HepG2 (cell line): ENCODE measurements around the gene TBX21. TPM values are rescaled to one million over a fixed set of nuclear protein-coding genes. Genes with fewer than 3 reads are reported as not detected.

Experiments
- CENPX ChIP-seq: sonication (generic); formaldehyde crosslinking; IDR thresholded peaks from 2 replicates; pipeline ENCODE4 v1.9.0; 2021; ENCODE audit warnings: mild to moderate bottlenecking, missing genetic modification reagents, moderate library complexity
- EZH2 ChIP-seq: conservative IDR thresholded peaks from 2 replicates; pipeline ENCODE4 v1.6.1; 2012; ENCODE audit warnings: mild to moderate bottlenecking, low read depth, low read length, moderate library complexity
- RELA ChIP-seq: sonication (generic); formaldehyde crosslinking; IDR thresholded peaks from 2 replicates; pipeline ENCODE4 v1.4.0; 2020; ENCODE audit warnings: missing genetic modification reagents
- SOX5 ChIP-seq: IDR thresholded peaks from 2 replicates; pipeline ENCODE4 v1.6.1; 2016; ENCODE audit warnings: borderline replicate concordance
- SOX6 ChIP-seq, 2 experiments: fragments of 450-650 bp in 1 of 2; sonication (generic) in 1 of 2; formaldehyde crosslinking in 1 of 2; IDR thresholded peaks; 2 replicates each; pipeline versions ENCODE4 v1.4.0 to v1.6.1; 2017 to 2020; ENCODE audit warnings: antibody characterized with exemption in 1 of 2, mild to moderate bottlenecking in 1 of 2, missing genetic modification reagents in 1 of 2
- U2AF2 ChIP-seq: fragments of 200-400 bp; formaldehyde crosslinking; IDR thresholded peaks from 2 replicates; pipeline ENCODE4 v1.6.1; 2017; ENCODE audit warnings: low read depth, mild to moderate bottlenecking, low read length
- ZFY ChIP-seq: sonication (generic); formaldehyde crosslinking; IDR thresholded peaks from 2 replicates; pipeline ENCODE4 v1.4.0; 2020; ENCODE audit warnings: missing genetic modification reagents
- ZNF430 ChIP-seq: sonication (generic); formaldehyde crosslinking; IDR thresholded peaks from 2 replicates; pipeline ENCODE4 v1.9.0; 2021; ENCODE audit warnings: mild to moderate bottlenecking, missing genetic modification reagents
- ZNF468 ChIP-seq: sonication (generic); formaldehyde crosslinking; IDR thresholded peaks from 2 replicates; pipeline ENCODE4 v1.8.0; 2022; ENCODE audit warnings: mild to moderate bottlenecking, moderate library complexity, missing genetic modification reagents
- ZNF772 ChIP-seq: sonication (generic); formaldehyde crosslinking; IDR thresholded peaks from 2 replicates; pipeline ENCODE4 v1.5.0; 2020; ENCODE audit warnings: mild to moderate bottlenecking, missing genetic modification reagents
- ZNF792 ChIP-seq: IDR thresholded peaks from 2 replicates; pipeline ENCODE4 v1.6.1; 2016
- polyA plus RNA-seq, 8 experiments: library from polyadenylated mRNA; depleted of rRNA in 3 of 8; stranded (reverse) in 7 of 8; unstranded in 1 of 8; fragments of >200 nt; fragmentation: Illumina TruSeq in 4 of 8; extraction: Trizol in 4 of 8; gene quantifications; 2 replicates each; pipeline versions ENCODE4 v1.2.1 to v1.2.3, GENCODE V29; 2011 to 2016; ENCODE audit warnings: low read depth in 4 of 8, missing spikeins in 1 of 8, mixed read lengths in 1 of 8; ENCODE audit not compliant: insufficient read depth in 1 of 8
- total RNA-seq, 5 experiments: library from RNA; depleted of rRNA; stranded (reverse); fragments of >200 nt; fragmentation: Illumina TruSeq; extraction: Trizol; gene quantifications; 2 replicates each; pipeline ENCODE4 v1.2.3, GENCODE V29; 2016; ENCODE audit warnings: low read depth in 1 of 5
- TF ChIP-seq, protein P1 (sequence below): sonication (generic); formaldehyde crosslinking; IDR thresholded peaks from 2 replicates; pipeline ENCODE4 v1.8.0; 2022; ENCODE audit warnings: mild to moderate bottlenecking, missing genetic modification reagents, moderate library complexity
- TF ChIP-seq, protein P2 (sequence below): sonication (generic); formaldehyde crosslinking; IDR thresholded peaks from 2 replicates; pipeline ENCODE4 v1.8.1; 2023; ENCODE audit warnings: mild to moderate bottlenecking, moderate library complexity, missing genetic modification reagents
- TF ChIP-seq, protein P3 (sequence below): sonication (generic); IDR thresholded peaks from 2 replicates; pipeline ENCODE4 v1.6.1; 2016; ENCODE audit warnings: low read depth, borderline replicate concordance
- TF ChIP-seq, protein P4 (sequence below): IDR thresholded peaks from 2 replicates; pipeline ENCODE4 v1.6.1; 2016
- TF ChIP-seq, protein P5 (sequence below): sonication (generic); formaldehyde crosslinking; IDR thresholded peaks from 2 replicates; pipeline ENCODE4 v1.5.0; 2020; ENCODE audit warnings: mild to moderate bottlenecking, missing genetic modification reagents
- TF ChIP-seq, protein P6 (sequence below): sonication (generic); formaldehyde crosslinking; IDR thresholded peaks from 2 replicates; pipeline ENCODE4 v1.8.0; 2022; ENCODE audit warnings: mild to moderate bottlenecking, missing genetic modification reagents; ENCODE audit not compliant: insufficient replicate concordance

Gene TBX21
- total and polyA plus RNA-seq, 2 of the 13 experiments (the other 11 are each of a cell fraction or from before 2014, with no cell fraction given), result not detected

DNA sequence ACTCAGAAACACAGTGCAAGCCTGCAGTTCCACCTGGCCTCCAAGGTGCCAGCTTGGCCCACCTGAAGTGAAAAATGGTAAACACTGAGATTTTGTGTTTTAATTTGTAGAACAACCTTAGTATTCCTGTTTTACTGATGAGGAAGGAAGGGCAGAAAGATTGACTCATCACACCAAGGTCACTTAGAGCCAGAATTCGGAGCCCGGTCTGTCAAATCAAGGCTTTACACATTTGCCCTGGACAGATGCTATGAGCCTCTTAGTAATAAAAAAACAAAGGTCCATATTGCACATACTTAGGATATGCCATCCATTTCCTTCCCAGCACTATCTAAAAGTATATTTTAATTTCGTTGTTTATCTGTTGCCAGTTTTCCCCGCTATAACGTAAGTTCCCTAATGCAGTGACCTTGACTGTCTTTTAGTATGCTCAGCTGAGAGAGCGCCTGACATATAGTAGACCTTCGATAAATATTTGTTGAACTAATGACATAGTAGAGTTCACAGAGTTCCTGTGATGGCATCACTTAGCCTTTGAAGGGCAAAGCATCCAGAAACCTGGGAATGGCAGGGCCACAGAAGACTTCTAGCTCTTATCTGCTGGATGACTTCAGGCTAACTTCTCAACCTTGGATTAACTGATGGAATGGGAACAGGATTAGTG is 46.2 kb upstream of the TBX21 start (continued):
- TF ChIP-seq, protein P1, sequence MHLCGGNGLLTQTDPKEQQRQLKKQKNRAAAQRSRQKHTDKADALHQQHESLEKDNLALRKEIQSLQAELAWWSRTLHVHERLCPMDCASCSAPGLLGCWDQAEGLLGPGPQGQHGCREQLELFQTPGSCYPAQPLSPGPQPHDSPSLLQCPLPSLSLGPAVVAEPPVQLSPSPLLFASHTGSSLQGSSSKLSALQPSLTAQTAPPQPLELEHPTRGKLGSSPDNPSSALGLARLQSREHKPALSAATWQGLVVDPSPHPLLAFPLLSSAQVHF (CRISPR knock-in tag), result no peak
- TF ChIP-seq ZNF468 (CRISPR knock-in tag) (no peak), EZH2 (no peak), ZFY (CRISPR knock-in tag) (no peak), SOX6 (IDR thresholded peaks at IDR 0.05) (no peak), SOX6 (CRISPR knock-in tag; IDR thresholded peaks at IDR 0.05) (peak; percentile 37; the same call in 1 of the 2 replicates), RELA (no peak), ZNF430 (CRISPR knock-in tag) (no peak), ZNF772 (no peak), ZNF792 (CRISPR knock-in tag) (no peak), CENPX (CRISPR knock-in tag) (no peak), SOX5 (CRISPR knock-in tag) (no peak; the same call in 1 of the 2 replicates), U2AF2 (no peak)
- TF ChIP-seq, protein P2, sequence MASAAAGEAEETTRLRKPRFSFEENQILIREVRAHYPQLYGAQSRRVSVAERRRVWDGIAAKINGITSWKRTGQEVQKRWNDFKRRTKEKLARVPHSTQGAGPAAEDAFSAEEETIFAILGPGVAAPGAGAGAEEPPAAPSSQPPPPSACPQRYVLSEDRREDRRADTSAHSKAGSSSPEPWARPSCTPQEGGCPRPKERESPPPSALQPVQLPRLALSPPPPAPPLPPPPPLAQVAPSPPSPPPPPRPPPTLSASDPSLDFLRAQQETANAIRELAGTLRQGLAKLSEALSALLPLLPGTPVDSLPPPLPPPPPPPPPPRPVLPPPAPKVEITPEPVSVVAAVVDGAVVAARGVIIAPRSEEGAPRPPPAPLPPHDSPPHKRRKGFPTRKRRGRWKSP (CRISPR knock-in tag), result peak; percentile 46; the same call in 1 of the 2 replicates
- TF ChIP-seq, protein P3, sequence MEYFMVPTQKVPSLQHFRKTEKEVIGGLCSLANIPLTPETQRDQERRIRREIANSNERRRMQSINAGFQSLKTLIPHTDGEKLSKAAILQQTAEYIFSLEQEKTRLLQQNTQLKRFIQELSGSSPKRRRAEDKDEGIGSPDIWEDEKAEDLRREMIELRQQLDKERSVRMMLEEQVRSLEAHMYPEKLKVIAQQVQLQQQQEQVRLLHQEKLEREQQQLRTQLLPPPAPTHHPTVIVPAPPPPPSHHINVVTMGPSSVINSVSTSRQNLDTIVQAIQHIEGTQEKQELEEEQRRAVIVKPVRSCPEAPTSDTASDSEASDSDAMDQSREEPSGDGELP, result peak; percentile 97
- TF ChIP-seq, protein P4, sequence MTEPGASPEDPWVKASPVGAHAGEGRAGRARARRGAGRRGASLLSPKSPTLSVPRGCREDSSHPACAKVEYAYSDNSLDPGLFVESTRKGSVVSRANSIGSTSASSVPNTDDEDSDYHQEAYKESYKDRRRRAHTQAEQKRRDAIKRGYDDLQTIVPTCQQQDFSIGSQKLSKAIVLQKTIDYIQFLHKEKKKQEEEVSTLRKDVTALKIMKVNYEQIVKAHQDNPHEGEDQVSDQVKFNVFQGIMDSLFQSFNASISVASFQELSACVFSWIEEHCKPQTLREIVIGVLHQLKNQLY, result no peak
- TF ChIP-seq, protein P5, sequence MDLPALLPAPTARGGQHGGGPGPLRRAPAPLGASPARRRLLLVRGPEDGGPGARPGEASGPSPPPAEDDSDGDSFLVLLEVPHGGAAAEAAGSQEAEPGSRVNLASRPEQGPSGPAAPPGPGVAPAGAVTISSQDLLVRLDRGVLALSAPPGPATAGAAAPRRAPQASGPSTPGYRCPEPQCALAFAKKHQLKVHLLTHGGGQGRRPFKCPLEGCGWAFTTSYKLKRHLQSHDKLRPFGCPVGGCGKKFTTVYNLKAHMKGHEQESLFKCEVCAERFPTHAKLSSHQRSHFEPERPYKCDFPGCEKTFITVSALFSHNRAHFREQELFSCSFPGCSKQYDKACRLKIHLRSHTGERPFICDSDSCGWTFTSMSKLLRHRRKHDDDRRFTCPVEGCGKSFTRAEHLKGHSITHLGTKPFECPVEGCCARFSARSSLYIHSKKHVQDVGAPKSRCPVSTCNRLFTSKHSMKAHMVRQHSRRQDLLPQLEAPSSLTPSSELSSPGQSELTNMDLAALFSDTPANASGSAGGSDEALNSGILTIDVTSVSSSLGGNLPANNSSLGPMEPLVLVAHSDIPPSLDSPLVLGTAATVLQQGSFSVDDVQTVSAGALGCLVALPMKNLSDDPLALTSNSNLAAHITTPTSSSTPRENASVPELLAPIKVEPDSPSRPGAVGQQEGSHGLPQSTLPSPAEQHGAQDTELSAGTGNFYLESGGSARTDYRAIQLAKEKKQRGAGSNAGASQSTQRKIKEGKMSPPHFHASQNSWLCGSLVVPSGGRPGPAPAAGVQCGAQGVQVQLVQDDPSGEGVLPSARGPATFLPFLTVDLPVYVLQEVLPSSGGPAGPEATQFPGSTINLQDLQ, result no peak
- TF ChIP-seq, protein P6, sequence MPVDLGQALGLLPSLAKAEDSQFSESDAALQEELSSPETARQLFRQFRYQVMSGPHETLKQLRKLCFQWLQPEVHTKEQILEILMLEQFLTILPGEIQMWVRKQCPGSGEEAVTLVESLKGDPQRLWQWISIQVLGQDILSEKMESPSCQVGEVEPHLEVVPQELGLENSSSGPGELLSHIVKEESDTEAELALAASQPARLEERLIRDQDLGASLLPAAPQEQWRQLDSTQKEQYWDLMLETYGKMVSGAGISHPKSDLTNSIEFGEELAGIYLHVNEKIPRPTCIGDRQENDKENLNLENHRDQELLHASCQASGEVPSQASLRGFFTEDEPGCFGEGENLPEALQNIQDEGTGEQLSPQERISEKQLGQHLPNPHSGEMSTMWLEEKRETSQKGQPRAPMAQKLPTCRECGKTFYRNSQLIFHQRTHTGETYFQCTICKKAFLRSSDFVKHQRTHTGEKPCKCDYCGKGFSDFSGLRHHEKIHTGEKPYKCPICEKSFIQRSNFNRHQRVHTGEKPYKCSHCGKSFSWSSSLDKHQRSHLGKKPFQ (CRISPR knock-in tag), result peak; percentile 80
